PFSK-1 (cell line): ENCODE measurements around the gene AGO3.

ENCODE experiments used
- FOXP2 ChIP-seq: optimal IDR thresholded peaks from 2 replicates; pipeline ENCODE3; 2011; ENCODE audit warnings: borderline replicate concordance, control low read depth, inconsistent platforms; ENCODE audit not compliant: insufficient read depth; ENCODE audit errors: extremely low read length, extremely low read depth
- POLR2AphosphoS5 ChIP-seq: IDR thresholded peaks from 2 replicates; pipeline ENCODE4 v1.6.1; 2012; ENCODE audit warnings: low read depth, mild to moderate bottlenecking, control low read depth, low read length, moderate library complexity
- SIN3A ChIP-seq: IDR thresholded peaks from 2 replicates; pipeline ENCODE4 v1.6.1; 2012; ENCODE audit warnings: mild to moderate bottlenecking, low read length, moderate library complexity, borderline replicate concordance; ENCODE audit not compliant: insufficient read depth
- TAF1 ChIP-seq: IDR thresholded peaks from 2 replicates; pipeline ENCODE4 v1.6.1; 2012; ENCODE audit warnings: low read length, control low read depth, borderline replicate concordance; ENCODE audit not compliant: insufficient read depth
- TF ChIP-seq, protein P1 (sequence below), 2 experiments: IDR thresholded peaks; 2 replicates each; pipeline versions ENCODE4 v1.6.1 to v1.8.0; 2011 to 2012; ENCODE audit warnings: low read depth in 2 of 2, low read length in 2 of 2, control low read depth in 1 of 2, inconsistent platforms in 1 of 2, mild to moderate bottlenecking in 1 of 2, moderate library complexity in 1 of 2; ENCODE audit not compliant: insufficient read depth in 1 of 2

The AGO3 gene

DNA sequence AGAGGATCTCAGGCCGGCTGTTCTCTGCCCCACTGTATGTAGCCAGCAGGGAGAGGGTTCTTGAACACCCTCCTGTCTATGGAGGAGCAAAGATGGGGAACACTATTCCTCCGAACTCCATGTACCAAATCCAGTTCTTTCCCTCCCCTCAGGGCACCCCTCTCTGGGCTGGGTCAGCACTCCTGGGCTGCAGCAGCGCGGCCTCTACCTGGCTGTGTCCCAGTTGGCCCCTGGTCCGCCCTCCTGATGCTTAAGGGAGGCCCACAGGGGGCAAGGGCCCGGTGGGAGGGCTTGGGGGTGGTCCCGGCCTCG, 157.3 kb downstream of the AGO3 start:
- TF ChIP-seq TAF1 (no peak), POLR2AphosphoS5 (no peak), FOXP2 (no peak)

- TF ChIP-seq FOXP2 (peak; percentile 26), SIN3A (no peak; the same call in 1 of the 2 replicates), POLR2AphosphoS5 (peak; percentile 79; the same call in 1 of the 2 replicates), TAF1 (peak; percentile 93)
- TF ChIP-seq, protein P1, sequence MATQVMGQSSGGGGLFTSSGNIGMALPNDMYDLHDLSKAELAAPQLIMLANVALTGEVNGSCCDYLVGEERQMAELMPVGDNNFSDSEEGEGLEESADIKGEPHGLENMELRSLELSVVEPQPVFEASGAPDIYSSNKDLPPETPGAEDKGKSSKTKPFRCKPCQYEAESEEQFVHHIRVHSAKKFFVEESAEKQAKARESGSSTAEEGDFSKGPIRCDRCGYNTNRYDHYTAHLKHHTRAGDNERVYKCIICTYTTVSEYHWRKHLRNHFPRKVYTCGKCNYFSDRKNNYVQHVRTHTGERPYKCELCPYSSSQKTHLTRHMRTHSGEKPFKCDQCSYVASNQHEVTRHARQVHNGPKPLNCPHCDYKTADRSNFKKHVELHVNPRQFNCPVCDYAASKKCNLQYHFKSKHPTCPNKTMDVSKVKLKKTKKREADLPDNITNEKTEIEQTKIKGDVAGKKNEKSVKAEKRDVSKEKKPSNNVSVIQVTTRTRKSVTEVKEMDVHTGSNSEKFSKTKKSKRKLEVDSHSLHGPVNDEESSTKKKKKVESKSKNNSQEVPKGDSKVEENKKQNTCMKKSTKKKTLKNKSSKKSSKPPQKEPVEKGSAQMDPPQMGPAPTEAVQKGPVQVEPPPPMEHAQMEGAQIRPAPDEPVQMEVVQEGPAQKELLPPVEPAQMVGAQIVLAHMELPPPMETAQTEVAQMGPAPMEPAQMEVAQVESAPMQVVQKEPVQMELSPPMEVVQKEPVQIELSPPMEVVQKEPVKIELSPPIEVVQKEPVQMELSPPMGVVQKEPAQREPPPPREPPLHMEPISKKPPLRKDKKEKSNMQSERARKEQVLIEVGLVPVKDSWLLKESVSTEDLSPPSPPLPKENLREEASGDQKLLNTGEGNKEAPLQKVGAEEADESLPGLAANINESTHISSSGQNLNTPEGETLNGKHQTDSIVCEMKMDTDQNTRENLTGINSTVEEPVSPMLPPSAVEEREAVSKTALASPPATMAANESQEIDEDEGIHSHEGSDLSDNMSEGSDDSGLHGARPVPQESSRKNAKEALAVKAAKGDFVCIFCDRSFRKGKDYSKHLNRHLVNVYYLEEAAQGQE (IDR thresholded peaks at IDR 0.05; ENCODE audit: insufficient read depth in 1 of 2, low read depth in 2 of 2, low read length in 2 of 2), result peak in 1 of 2 experiments; percentile 41; a peak in 1 of 4 replicates
Observed at GRCh38 chr1:36088577-36089392, 157.9 kb downstream of the AGO3 start, which contains the start of gene ADPRS. ADPRS (plus strand) TSS chr1:36088892; CDS start chr1:36088905, 13 bp downstream.

DNA sequence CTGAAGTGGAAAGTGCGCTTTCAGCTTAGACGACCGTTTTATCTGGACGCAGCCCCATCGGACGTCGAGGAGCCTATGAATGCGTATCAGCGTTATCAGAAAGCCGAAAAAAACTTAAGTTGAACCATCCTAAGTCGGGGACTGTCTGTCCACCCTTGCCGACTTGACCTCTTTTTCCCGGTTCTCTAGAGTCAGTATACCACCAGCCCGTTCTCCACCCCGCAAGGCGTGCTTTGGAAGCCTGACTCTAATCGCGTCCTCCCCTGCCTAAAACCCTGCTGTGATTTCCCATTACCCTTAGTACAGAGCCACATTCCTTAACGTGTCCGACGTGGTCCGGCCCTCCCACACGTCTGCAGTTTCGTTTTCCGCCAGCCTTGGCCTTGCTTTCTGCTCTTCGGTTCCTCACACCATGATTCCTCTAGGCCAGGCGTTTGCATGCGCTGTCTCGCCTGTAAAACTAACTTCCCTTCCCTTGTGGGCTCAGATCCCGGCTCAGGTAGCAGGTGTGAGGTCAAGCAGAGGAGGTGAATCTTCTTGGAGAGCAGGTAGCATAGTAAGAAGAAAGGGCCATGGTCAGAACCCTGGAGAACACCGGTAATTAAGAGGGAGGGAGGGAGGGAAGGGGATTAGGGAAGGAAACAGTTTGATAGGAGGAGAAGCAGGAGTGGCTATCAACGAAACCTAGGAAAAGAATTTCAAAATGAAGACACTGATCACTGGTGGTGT, 158.7 kb downstream of the AGO3 start:
- no peak for TF ChIP-seq SIN3A
- TF ChIP-seq, protein P1 (IDR thresholded peaks at IDR 0.05; ENCODE audit: insufficient read depth in 1 of 2, low read depth in 2 of 2, low read length in 2 of 2), result 0 out of 4 replicates have a peak, but pooled peaks of 1 of the 2 experiments have one; percentile 26
- TF ChIP-seq POLR2AphosphoS5, result 0 out of 2 replicates have a peak, but pooled peaks have one; percentile 19
- TF ChIP-seq TAF1, result no peak
- TF ChIP-seq FOXP2, result no peak

GRCh38 chr1:36091141-36091540, 160.2 kb downstream of the AGO3 start:
- TF ChIP-seq FOXP2 (no peak), POLR2AphosphoS5 (no peak)

- TF ChIP-seq SIN3A, result no peak
- TF ChIP-seq, protein P1 (IDR thresholded peaks at IDR 0.05; ENCODE audit: insufficient read depth in 1 of 2, low read depth in 2 of 2, low read length in 2 of 2), result no peak
- TF ChIP-seq POLR2AphosphoS5, result no peak
- TF ChIP-seq FOXP2, result no peak
- TF ChIP-seq TAF1, result no peak
Observed at GRCh38 chr1:36091698-36092097, 160.8 kb downstream of the AGO3 start.

GRCh38 chr1:36092166-36092797, 161.4 kb downstream of the AGO3 start:
- no peak for TF ChIP-seq SIN3A
- no peak for TF ChIP-seq TAF1
- no peak for TF ChIP-seq POLR2AphosphoS5
- no peak for TF ChIP-seq FOXP2
- TF ChIP-seq, protein P1 (IDR thresholded peaks at IDR 0.05; ENCODE audit: insufficient read depth in 1 of 2, low read depth in 2 of 2, low read length in 2 of 2), result no peak
